Stomach smooth muscle (tissue), 2 donors: ENCODE results near the gene SCN2B.
A peak's percentile ranks its signal among the peaks of the same experiment; 100 is the strongest.

Source experiments
- H3K27ac ChIP-seq: one replicate; pipeline ENCODE4 v1.7.0; 2013; ENCODE audit warnings: mild to moderate bottlenecking, low read length, inconsistent platforms
- H3K27me3 ChIP-seq, 2 donors: one replicate each; pipeline ENCODE4 v1.7.0; 2013; ENCODE audit warnings: low read length in 2 of 2; ENCODE audit not compliant: insufficient read depth in 2 of 2, control insufficient read depth in 1 of 2
- H3K36me3 ChIP-seq, 2 donors: one replicate each; pipeline ENCODE4 v1.7.0; 2013; ENCODE audit warnings: low read length in 2 of 2; ENCODE audit not compliant: control insufficient read depth in 2 of 2, insufficient read depth in 2 of 2
- H3K4me1 ChIP-seq: one replicate; pipeline ENCODE4 v1.7.0; 2013; ENCODE audit warnings: low read length; ENCODE audit not compliant: control insufficient read depth, insufficient read depth
- H3K4me3 ChIP-seq, 2 donors: one replicate each; pipeline ENCODE4 v1.7.0; 2013; ENCODE audit warnings: low read length in 2 of 2
- H3K9ac ChIP-seq, 2 donors: one replicate each; pipeline ENCODE4 v1.7.0; 2013; ENCODE audit warnings: low read length in 2 of 2, mild to moderate bottlenecking in 1 of 2
- H3K9me3 ChIP-seq, 2 donors: one replicate each; pipeline ENCODE4 v1.7.0; 2013; ENCODE audit warnings: low read length in 2 of 2; ENCODE audit not compliant: control insufficient read depth in 2 of 2
- donor health status: healthy.
- donor health status: Pancreatic carcinoma.

SCN2B gene

GRCh38 chr11:118206391-118207031 is 30.1 kb upstream of the SCN2B start:
- Histone ChIP-seq H3K4me3 (no peak overlapping the region), H3K4me1 (no peaks in the 10 kb centered on the region), H3K9me3 (no peaks in the 10 kb centered on the region), H3K27ac (no peak overlapping the region), H3K27me3 (peaks cover 7 to 13% of the 10 kb centered on the region in 2 donors), H3K36me3 (no peaks in the 10 kb centered on the region), H3K9ac (no peak overlapping the region)

GRCh38 chr11:118205606-118206378 is 29.4 kb upstream of the SCN2B start:
- H3K9ac ChIP-seq, result no peak overlapping the region
- no peak overlapping the region for H3K27ac ChIP-seq
- H3K4me3 ChIP-seq, result no peak overlapping the region
- no peaks in the 10 kb centered on the region for H3K9me3 ChIP-seq
- H3K4me1 ChIP-seq, result no peaks in the 10 kb centered on the region
- H3K36me3 ChIP-seq, result no peaks in the 10 kb centered on the region
- peaks cover 7 to 11% of the 10 kb centered on the region in 2 donors for H3K27me3 ChIP-seq

GRCh38 chr11:118202599-118203422 is 26.4 kb upstream of the SCN2B start:
- H3K9me3 ChIP-seq, result no peaks in the 10 kb centered on the region
- peaks cover 3 to 7% of the 10 kb centered on the region in 2 donors for H3K27me3 ChIP-seq
- no peak overlapping the region for H3K9ac ChIP-seq
- no peaks in the 10 kb centered on the region for H3K36me3 ChIP-seq
- no peak overlapping the region for H3K4me3 ChIP-seq
- H3K4me1 ChIP-seq, result peaks cover 3% of the 10 kb centered on the region
- no peak overlapping the region for H3K27ac ChIP-seq

GRCh38 chr11:118201966-118202365 is 25.5 kb upstream of the SCN2B start:
- H3K27me3 ChIP-seq, result peaks cover 3 to 5% of the 10 kb centered on the region in 2 donors
- peaks cover 3% of the 10 kb centered on the region for H3K4me1 ChIP-seq
- H3K27ac ChIP-seq, result no peak overlapping the region
- no peaks in the 10 kb centered on the region for H3K36me3 ChIP-seq
- no peak overlapping the region for H3K4me3 ChIP-seq
- H3K9me3 ChIP-seq, result no peaks in the 10 kb centered on the region
- no peak overlapping the region for H3K9ac ChIP-seq

GRCh38 chr11:118200901-118201680 is 24.7 kb upstream of the SCN2B start:
- no peak overlapping the region for H3K9ac ChIP-seq
- H3K27ac ChIP-seq, result no peak overlapping the region
- H3K36me3 ChIP-seq, result no peaks in the 10 kb centered on the region
- H3K4me1 ChIP-seq, result peaks cover 3% of the 10 kb centered on the region
- H3K27me3 ChIP-seq, result peaks cover 3 to 5% of the 10 kb centered on the region in 2 donors
- no peaks in the 10 kb centered on the region for H3K9me3 ChIP-seq
- H3K4me3 ChIP-seq, result no peak overlapping the region

- no peak overlapping the region for H3K27ac ChIP-seq
- peaks cover 0 to 3% of the 10 kb centered on the region in 2 donors for H3K27me3 ChIP-seq
- no peak overlapping the region for H3K4me3 ChIP-seq
- no peaks in the 10 kb centered on the region for H3K36me3 ChIP-seq
- no peak overlapping the region for H3K9ac ChIP-seq
- no peaks in the 10 kb centered on the region for H3K9me3 ChIP-seq
- H3K4me1 ChIP-seq, result peaks cover 5% of the 10 kb centered on the region
These were observed 24.1 kb upstream of the SCN2B start for GRCh38 chr11:118200497-118200896.

- Histone ChIP-seq H3K9me3 (no peaks in the 10 kb centered on the region), H3K4me1 (peaks cover 18% of the 10 kb centered on the region), H3K4me3 (no peak overlapping the region), H3K36me3 (no peaks in the 10 kb centered on the region), H3K27me3 (no peaks in the 10 kb centered on the region), H3K9ac (no peak overlapping the region), H3K27ac (no peak overlapping the region)
These were observed 22.7 kb upstream of the SCN2B start for GRCh38 chr11:118199135-118199534.

GRCh38 chr11:118198370-118198769 is 21.9 kb upstream of the SCN2B start:
- Histone ChIP-seq H3K27ac (no peak overlapping the region), H3K4me1 (peaks cover 20% of the 10 kb centered on the region), H3K9me3 (no peaks in the 10 kb centered on the region), H3K36me3 (no peaks in the 10 kb centered on the region), H3K4me3 (peak overlapping the region in 1 of 2 donors; percentile 40), H3K27me3 (no peaks in the 10 kb centered on the region), H3K9ac (peak overlapping the region in 1 of 2 donors; percentile 63)

GRCh38 chr11:118194835-118195627 is 18.6 kb upstream of the SCN2B start:
- peak overlapping the region; percentile 13 for H3K27ac ChIP-seq
- no peaks in the 10 kb centered on the region for H3K27me3 ChIP-seq
- H3K4me1 ChIP-seq, result peaks cover 20% of the 10 kb centered on the region
- H3K4me3 ChIP-seq, result no peak overlapping the region
- no peaks in the 10 kb centered on the region for H3K9me3 ChIP-seq
- no peaks in the 10 kb centered on the region for H3K36me3 ChIP-seq
- H3K9ac ChIP-seq, result peak overlapping the region in 1 of 2 donors; percentile 47
